Vagina (tissue), 2 donors: ENCODE data around the gene NLRP10.
"Not testable (repeated sequence)": the region's sequence is repeated elsewhere in the genome, so short reads cannot be mapped to it uniquely, and the experiment has no call there.

Experiments used
- POLR2A ChIP-seq, 2 donors: fragments of 450-650 bp; IDR thresholded peaks; one replicate each; pipeline ENCODE4 v1.6.1; 2017; ENCODE audit warnings: antibody characterized with exemption in 2 of 2, mild to moderate bottlenecking in 2 of 2, moderate library complexity in 2 of 2
- TF ChIP-seq, protein P1 (sequence below), 3 experiments: fragments of 450-650 bp in 2 of 3; fragments of 200-600 bp in 1 of 3; sonication (generic) in 1 of 3; IDR thresholded peaks; one replicate each; pipeline ENCODE4 v1.5.1; 2017 to 2019; ENCODE audit warnings: antibody characterized with exemption in 3 of 3, mild to moderate bottlenecking in 2 of 3, moderate library complexity in 2 of 3

DNA sequence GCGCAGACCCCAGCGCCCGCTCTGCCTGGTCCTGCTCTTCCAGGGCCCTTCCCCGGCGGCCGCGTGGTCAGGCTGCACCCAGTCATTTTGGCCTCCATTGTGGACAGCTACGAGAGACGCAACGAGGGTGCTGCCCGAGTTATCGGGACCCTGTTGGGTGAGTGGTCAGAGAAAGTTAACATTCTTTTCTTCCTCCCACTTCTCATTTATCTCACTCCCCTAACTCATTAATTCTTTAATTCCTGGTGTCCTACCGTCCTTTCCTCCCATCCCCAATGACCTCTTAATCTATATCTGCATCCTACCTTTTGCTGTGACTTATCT is 22.3 kb upstream of the NLRP10 start:
- TF ChIP-seq, protein P1, sequence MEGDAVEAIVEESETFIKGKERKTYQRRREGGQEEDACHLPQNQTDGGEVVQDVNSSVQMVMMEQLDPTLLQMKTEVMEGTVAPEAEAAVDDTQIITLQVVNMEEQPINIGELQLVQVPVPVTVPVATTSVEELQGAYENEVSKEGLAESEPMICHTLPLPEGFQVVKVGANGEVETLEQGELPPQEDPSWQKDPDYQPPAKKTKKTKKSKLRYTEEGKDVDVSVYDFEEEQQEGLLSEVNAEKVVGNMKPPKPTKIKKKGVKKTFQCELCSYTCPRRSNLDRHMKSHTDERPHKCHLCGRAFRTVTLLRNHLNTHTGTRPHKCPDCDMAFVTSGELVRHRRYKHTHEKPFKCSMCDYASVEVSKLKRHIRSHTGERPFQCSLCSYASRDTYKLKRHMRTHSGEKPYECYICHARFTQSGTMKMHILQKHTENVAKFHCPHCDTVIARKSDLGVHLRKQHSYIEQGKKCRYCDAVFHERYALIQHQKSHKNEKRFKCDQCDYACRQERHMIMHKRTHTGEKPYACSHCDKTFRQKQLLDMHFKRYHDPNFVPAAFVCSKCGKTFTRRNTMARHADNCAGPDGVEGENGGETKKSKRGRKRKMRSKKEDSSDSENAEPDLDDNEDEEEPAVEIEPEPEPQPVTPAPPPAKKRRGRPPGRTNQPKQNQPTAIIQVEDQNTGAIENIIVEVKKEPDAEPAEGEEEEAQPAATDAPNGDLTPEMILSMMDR (IDR thresholded peaks at IDR 0.05), result not testable (repeated sequence)
- TF ChIP-seq POLR2A (IDR thresholded peaks at IDR 0.05), result not testable (repeated sequence)
